HS-27A (cell line): ENCODE measurements around the gene OPRM1.
"Not testable (repeated sequence)": the region's sequence is repeated elsewhere in the genome, so short reads cannot be mapped to it uniquely, and the experiment has no call there.

Experiments used
- DNase-seq: peaks from one replicate; pipeline ENCODE4 v3.0.0-alpha.2; 2012; ENCODE audit warnings: low read depth, missing footprints

Gene OPRM1

GRCh38 chr6:154140743-154141142 lies 101.7 kb downstream of the OPRM1 start:
- no peak for DNase-seq

DNA sequence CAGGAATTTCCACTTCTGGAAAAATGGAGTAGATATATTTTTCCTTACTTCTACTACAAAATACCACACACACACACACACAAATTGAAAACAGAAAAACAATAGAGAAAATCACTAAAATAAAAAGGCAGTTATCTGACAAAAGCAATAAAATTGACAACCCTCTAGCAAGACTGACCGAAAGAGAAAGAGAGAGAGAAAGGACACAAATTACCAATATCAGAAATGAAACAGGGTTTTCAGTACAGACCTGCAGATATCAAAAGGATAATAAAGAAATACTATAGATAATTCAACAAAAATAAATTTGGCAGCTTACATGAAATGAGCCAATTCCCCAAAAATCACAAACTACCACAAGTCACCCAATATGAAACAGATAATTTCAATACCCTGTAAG lies 104.7 kb downstream of the OPRM1 start:
- no peak for DNase-seq

DNA sequence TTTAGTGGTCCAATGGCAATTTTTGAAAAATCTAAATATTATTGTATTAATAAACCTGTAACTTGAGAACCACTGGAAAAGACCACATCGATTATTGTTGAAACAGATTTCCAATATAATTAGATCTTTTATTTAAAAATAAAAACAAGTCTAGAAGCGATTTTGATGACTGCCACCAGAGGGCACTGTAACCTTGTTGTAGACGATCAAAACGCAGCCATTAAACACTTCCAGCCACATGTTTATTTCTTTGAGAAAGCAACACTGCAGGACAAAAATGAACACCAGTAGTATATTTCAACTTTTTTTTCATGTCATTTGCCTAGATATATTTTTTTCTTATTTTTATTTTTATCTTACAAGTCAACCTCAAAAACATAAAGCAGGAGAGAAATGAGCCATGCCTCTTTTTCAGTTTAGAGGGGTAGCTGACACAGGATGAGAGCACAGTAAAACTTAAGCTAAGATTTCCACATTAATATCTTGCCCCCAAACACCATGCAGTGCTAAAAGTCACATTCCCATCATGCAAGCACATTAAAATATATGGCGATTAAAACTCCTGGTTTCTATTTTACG lies 115.4 kb downstream of the OPRM1 start:
- DNase-seq: peak; percentile 17

- DNase-seq: no peak
Measured at GRCh38 chr6:154156135-154156896, 117.3 kb downstream of the OPRM1 start.

- no peak for DNase-seq
Measured at GRCh38 chr6:154157082-154157481, 118.0 kb downstream of the OPRM1 start.

DNA sequence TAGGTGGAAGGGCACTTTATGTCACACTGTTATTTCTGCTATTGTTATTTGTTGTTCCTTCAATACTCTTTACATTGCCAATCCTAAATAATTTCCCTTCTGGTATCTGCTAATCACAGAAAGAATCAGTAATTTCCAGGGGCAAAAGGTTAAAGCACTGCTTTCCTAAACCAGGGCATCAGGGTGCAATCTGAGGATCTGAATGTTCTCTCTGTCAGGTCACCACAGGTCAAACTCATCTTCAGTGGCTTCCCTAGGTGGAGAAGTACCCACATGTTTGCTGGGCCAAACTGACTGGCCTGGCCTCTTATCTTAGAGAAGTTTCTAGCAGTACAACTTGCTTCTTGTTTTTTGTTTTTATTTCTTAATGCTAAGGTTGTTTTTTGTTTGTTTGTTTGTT lies 118.7 kb downstream of the OPRM1 start:
- no peak for DNase-seq

DNA sequence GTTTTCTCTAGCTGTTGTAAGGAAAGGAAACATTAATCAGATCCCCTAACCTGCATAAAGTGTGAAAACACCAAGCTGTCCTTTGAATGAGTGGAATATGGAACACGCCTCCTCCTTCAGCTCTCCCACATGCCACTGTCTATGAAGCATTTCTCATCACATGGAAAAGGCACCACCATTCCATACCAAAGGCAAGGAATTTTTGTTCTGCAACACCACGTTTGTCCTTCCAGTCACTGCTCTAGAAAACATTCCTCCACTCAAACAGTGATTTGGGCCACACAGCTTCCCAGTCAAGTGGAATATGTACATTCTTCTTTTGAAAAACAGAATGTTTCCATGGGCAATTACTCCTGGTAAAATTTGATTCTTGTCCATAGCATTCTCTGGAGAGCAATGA lies 120.1 kb downstream of the OPRM1 start:
- DNase-seq: no peak

DNA sequence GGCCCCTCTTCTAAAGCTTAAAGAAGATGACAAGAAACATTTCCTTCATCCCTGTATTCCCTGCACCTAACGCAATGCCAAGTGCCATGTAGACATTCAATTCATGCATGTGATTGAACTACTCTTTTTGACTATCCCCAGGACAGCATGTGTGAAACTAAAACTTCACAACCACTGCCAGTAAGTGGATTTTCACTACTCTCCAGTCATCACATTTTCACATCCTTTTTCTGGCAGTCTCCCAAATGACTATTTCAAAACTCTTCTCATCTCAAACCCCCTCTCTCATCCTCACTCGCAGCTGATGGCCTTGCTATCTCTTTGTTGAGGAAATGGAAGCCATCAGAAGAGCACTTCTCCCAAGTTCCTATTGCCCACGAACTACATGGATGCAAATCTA lies 122.6 kb downstream of the OPRM1 start:
- no peak for DNase-seq

- no peak for DNase-seq
Measured at GRCh38 chr6:154164397-154164796, 125.4 kb downstream of the OPRM1 start.

DNA sequence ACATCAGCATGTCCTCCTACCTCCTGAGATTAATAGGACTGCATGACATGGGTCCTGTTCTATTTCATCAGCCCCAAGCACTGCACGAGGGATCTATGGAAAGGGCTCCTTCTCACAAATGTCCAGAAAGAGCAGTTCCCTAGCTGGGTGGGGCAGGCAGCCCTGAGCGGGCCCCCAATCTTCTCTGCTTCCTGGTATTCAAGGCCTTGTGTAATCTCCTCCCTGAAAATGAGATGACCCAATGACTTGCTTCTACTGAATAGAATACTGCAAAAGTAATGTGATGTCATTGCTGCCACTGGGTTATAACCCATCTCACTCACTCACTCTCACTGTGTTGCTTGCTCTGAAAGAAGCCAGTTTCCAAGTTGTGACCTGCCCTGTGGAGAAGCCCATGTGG lies 126.4 kb downstream of the OPRM1 start:
- no peak for DNase-seq

- no peak for DNase-seq
Measured at GRCh38 chr6:154166140-154166539, 127.1 kb downstream of the OPRM1 start.

- DNase-seq: no peak
Measured at GRCh38 chr6:154167126-154167525, 128.1 kb downstream of the OPRM1 start.

DNA sequence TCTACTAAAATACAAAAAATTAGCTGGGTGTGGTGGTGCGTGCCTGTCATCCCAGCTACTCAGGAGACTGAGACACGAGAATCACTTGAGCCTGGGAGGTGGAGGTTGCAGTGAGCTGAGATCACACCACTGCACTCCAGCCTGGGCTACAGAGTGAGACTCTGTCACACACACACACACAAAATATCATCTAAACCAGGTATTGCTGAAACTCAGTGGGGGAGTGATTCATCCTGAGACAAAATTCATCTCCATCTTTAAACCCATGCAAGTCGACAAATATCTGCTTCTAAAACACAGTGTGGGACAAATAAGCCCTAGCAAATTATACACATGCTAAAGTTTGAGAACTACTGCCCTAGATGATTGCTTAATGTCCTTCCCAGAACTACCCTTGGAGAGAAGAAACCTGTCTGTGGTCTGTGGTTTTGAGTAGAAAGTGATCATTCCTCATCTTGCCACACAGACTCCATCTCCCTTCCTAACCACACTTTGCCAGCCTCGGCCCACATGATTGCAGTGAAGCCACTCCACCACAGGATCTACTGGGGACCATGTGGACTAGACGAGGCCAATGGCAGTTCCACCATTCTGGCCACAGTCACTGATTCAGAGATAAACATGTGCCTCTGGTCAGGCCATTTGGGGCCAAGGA lies 130.3 kb downstream of the OPRM1 start:
- DNase-seq: no peak

- DNase-seq: no peak
Measured at GRCh38 chr6:154170106-154170505, 131.1 kb downstream of the OPRM1 start.

- DNase-seq: not testable (repeated sequence)
Measured at GRCh38 chr6:154172393-154172792, 133.4 kb downstream of the OPRM1 start.

GRCh38 chr6:154179434-154179833 lies 140.4 kb downstream of the OPRM1 start:
- no peak for DNase-seq

DNA sequence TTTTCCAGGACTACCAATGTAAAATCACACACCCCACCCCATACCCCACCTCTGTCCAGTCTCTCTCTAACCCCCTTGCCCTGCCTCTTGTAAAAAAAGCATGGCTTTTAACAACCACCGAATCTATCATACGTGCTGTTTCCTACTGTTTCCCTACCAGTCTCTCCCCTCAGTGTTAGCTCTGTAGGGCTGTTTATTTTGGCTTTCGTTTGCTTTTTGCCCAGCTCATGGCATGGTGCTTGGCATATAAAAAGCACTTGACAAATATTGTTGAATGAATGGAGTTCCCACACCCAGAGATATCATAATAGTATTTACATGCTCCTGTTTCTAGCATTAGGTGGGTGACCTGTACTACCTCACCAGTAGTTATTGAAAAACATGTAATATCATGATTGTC lies 148.2 kb downstream of the OPRM1 start:
- no peak for DNase-seq

- DNase-seq: no peak
Measured at GRCh38 chr6:154187714-154188113, 148.7 kb downstream of the OPRM1 start.

DNA sequence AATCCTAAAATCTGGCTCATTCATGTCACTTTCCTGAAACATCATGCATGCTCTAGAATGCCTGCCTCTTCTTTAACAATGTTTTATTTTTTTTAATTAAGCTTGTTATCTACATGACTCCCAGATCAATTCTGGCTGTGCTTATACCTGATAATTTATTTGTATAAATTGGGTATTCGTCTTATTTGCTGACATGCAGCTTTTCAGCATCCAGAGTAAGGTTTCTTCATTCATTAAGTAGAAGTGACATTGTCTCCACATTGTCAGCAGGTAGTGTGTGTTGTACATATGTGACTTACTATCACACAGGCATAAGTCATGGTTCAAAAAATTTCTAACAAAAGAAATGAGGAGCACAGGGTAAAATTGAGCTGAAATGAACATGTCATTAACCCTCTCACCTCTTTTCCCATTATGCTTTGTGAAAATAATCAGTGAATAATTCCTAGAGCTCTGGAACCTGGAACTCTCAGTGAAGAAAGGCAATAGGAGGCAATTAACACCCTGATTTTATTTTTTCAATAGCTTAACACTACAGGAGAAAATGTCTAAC lies 157.4 kb downstream of the OPRM1 start:
- DNase-seq: no peak

GRCh38 chr6:154197196-154197860 lies 158.3 kb downstream of the OPRM1 start:
- no peak for DNase-seq

DNA sequence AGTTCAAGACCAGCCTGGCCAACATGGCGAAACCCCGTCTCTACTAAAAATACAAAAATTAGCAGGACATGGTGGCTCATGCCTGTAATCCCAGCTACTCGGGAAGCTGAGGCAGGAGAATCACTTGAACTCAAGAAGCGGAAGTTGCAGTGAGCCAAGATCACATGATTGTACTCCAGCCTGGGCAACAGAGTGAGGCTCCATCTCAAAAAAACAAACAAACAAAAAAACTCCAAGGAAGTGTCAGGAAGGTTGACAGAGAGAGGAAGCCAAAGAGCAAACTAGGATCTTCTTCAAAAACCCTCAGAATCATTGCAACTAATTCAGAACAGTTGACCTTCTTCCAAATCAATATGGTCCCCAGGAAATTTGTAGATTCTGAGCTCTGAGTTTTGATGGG lies 162.6 kb downstream of the OPRM1 start:
- not testable (repeated sequence) for DNase-seq

GRCh38 chr6:154202339-154202738 lies 163.3 kb downstream of the OPRM1 start:
- no peak for DNase-seq

- no peak for DNase-seq
Measured at GRCh38 chr6:154202958-154203357, 163.9 kb downstream of the OPRM1 start.
